ENCODE measurements around the gene HADH.

GRCh38 chr4:108048157-108048556, 58.5 kb downstream of the HADH start:
- TF ChIP-seq, protein P1, sequence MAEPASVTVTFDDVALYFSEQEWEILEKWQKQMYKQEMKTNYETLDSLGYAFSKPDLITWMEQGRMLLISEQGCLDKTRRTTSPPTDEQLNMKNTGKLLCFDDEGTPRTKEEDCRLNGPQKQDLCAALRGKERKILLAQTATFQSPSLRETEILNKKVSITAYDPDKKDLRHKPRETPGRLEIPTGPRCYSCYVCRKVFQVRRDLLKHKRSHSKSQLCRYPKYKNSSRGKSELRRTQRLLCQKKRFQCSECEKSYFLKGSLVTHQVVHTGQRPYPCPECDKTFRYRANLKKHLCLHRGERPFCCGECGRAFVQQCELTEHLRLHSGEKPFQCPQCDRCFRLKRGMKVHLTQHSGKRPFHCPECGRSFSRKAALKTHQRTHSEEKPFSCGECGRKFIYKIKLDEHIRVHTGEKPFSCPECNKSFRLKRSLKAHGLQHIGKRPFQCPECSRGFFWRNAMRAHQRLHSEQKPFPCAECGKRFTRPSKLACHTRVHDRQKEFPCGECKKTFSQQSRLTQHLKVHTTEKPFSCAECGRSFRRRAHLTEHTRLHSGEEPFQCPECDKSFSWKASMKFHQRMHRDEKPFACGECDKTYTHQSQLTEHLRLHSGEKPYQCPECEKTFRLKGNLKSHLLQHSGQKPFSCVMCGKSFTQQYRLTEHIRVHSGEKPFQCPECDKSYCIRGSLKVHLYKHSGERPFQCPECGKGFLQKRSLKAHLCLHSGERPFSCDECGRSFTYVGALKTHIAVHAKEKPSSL (CRISPR knock-in tag; conservative IDR thresholded peaks at IDR 0.05), result no peak
- TF ChIP-seq TEAD4 (CRISPR knock-in tag; IDR thresholded peaks at IDR 0.05) (no peak), CTCF (IDR thresholded peaks at IDR 0.05) (no peak), OVOL2 (CRISPR knock-in tag; IDR thresholded peaks at IDR 0.05; ENCODE audit: borderline replicate concordance) (no peak)
